ENCODE results near the gene THRB.
"Not testable (repeated sequence)": the region's sequence is repeated elsewhere in the genome, so short reads cannot be mapped to it uniquely, and the experiment has no call there.

The THRB gene

GRCh38 chr3:24401090-24401810 lies 93.4 kb downstream of the THRB start:
- no peak for DNase-seq (ENCODE audit: extremely low read depth, insufficient read length)
- Histone ChIP-seq H3K4me3 (replicated peaks; ENCODE audit: low read depth, low read length) (no peak overlapping the region), H3K36me3 (ENCODE audit: control insufficient read depth, insufficient read depth, low read length) (no peaks in the 10 kb centered on the region), H3K27me3 (replicated peaks; ENCODE audit: control insufficient read depth, insufficient read depth, low read length) (no peaks in the 10 kb centered on the region)
- TF ChIP-seq CTCF (IDR thresholded peaks at IDR 0.05; ENCODE audit: insufficient read depth, low read length, poor library complexity, severe bottlenecking): no peak

GRCh38 chr3:24400450-24400849 lies 94.2 kb downstream of the THRB start:
- no peak for TF ChIP-seq CTCF (IDR thresholded peaks at IDR 0.05; ENCODE audit: insufficient read depth, low read length, poor library complexity, severe bottlenecking)
- DNase-seq (ENCODE audit: extremely low read depth, insufficient read length): no peak
- Histone ChIP-seq H3K36me3 (ENCODE audit: control insufficient read depth, insufficient read depth, low read length) (no peaks in the 10 kb centered on the region), H3K4me3 (replicated peaks; ENCODE audit: low read depth, low read length) (no peak overlapping the region), H3K27me3 (replicated peaks; ENCODE audit: control insufficient read depth, insufficient read depth, low read length) (no peaks in the 10 kb centered on the region)

- Histone ChIP-seq H3K4me3 (replicated peaks; ENCODE audit: low read depth, low read length) (no peak overlapping the region), H3K27me3 (replicated peaks; ENCODE audit: control insufficient read depth, insufficient read depth, low read length) (no peaks in the 10 kb centered on the region), H3K36me3 (ENCODE audit: control insufficient read depth, insufficient read depth, low read length) (no peaks in the 10 kb centered on the region)
- TF ChIP-seq CTCF (IDR thresholded peaks at IDR 0.05; ENCODE audit: insufficient read depth, low read length, poor library complexity, severe bottlenecking): no peak
- no peak for DNase-seq (ENCODE audit: extremely low read depth, insufficient read length)
These were observed 94.6 kb downstream of the THRB start for GRCh38 chr3:24400015-24400414.

- no peaks in the 10 kb centered on the region for H3K27me3 ChIP-seq (replicated peaks; ENCODE audit: control insufficient read depth, insufficient read depth, low read length)
- no peak for TF ChIP-seq CTCF (IDR thresholded peaks at IDR 0.05; ENCODE audit: insufficient read depth, low read length, poor library complexity, severe bottlenecking)
- H3K4me3 ChIP-seq (replicated peaks; ENCODE audit: low read depth, low read length): no peak overlapping the region
- DNase-seq (ENCODE audit: extremely low read depth, insufficient read length): no peak
- H3K36me3 ChIP-seq (ENCODE audit: control insufficient read depth, insufficient read depth, low read length): no peaks in the 10 kb centered on the region
These were observed 95.0 kb downstream of the THRB start for GRCh38 chr3:24399614-24400013.

GRCh38 chr3:24398712-24399111 lies 95.9 kb downstream of the THRB start:
- not testable (repeated sequence) for H3K36me3 ChIP-seq (ENCODE audit: control insufficient read depth, insufficient read depth, low read length); H3K4me3 ChIP-seq (replicated peaks; ENCODE audit: low read depth, low read length); DNase-seq (ENCODE audit: extremely low read depth, insufficient read length); H3K27me3 ChIP-seq (replicated peaks; ENCODE audit: control insufficient read depth, insufficient read depth, low read length)

- DNase-seq (ENCODE audit: extremely low read depth, insufficient read length): no peak
- H3K27me3 ChIP-seq (replicated peaks; ENCODE audit: control insufficient read depth, insufficient read depth, low read length): no peaks in the 10 kb centered on the region
- TF ChIP-seq CTCF (IDR thresholded peaks at IDR 0.05; ENCODE audit: insufficient read depth, low read length, poor library complexity, severe bottlenecking): no peak
- no peak overlapping the region for H3K4me3 ChIP-seq (replicated peaks; ENCODE audit: low read depth, low read length)
- H3K36me3 ChIP-seq (ENCODE audit: control insufficient read depth, insufficient read depth, low read length): no peaks in the 10 kb centered on the region
These were observed 98.3 kb downstream of the THRB start for GRCh38 chr3:24396338-24396737.

Data from GM06990 (cell line).